Measurements from ENCODE around the gene RPUSD3. TPM values are rescaled to one million over a fixed set of nuclear protein-coding genes. Genes with fewer than 3 reads are reported as not detected.

Gene RPUSD3
- total and polyA plus RNA-seq, 10 donors: 21.3 to 41.7 (median 30.0) TPM

- peak overlapping the region in 6 of 8 donors; percentile 0 to 58 (median 24) for H3K27ac ChIP-seq
- WGBS, 5 donors: 12 to 39% (median 15%) methylated on average over 10 to 45 of the region's 45 CpGs
- no peaks in the 10 kb centered on the region for H3K9me3 ChIP-seq
- peaks cover 0 to 29% (median 16%) of the 10 kb centered on the region in 6 donors for H3K4me1 ChIP-seq
- peaks cover 0 to 16% (median 0%) of the 10 kb centered on the region in 7 donors for H3K27me3 ChIP-seq (replicated peaks in 1 of 7)
- DNase-seq: peak; percentile 84
- intact Hi-C loops (cut with DNase I; ENCODE audit: low total_unique reads): no loop called here
- TF ChIP-seq CTCF (IDR thresholded peaks at IDR 0.05 in 8 of 11, conservative IDR thresholded peaks at IDR 0.05 in 3 of 11) (peak in 9 of 11 experiments; percentile 15 to 49 (median 43)), POLR2AphosphoS5 (IDR thresholded peaks at IDR 0.05) (peak in 2 of 3 donors; percentile 43 to 52), POLR2A (IDR thresholded peaks at IDR 0.05) (no peak)
- H3K36me3 ChIP-seq: no peaks in the 10 kb centered on the region
- peak overlapping the region; percentile 5 to 66 (median 37) for H3K4me3 ChIP-seq
Measured at GRCh38 chr3:9862391-9863057, 18.7 kb upstream of the RPUSD3 start.

GRCh38 chr3:9861626-9862130 lies 17.9 kb upstream of the RPUSD3 start:
- TF ChIP-seq POLR2AphosphoS5 (IDR thresholded peaks at IDR 0.05) (no peak), CTCF (IDR thresholded peaks at IDR 0.05 in 8 of 11, conservative IDR thresholded peaks at IDR 0.05 in 3 of 11) (no peak), POLR2A (IDR thresholded peaks at IDR 0.05) (no peak)
- no peak overlapping the region for H3K4me3 ChIP-seq
- peak; percentile 47 for DNase-seq
- H3K36me3 ChIP-seq: no peaks in the 10 kb centered on the region
- intact Hi-C loops (cut with DNase I; ENCODE audit: low total_unique reads): no loop called here
- WGBS, 5 donors: 71 to 89% (median 79%) methylated on average over 5 of the region's 5 CpGs
- peak overlapping the region in 3 of 8 donors; percentile 34 to 58 (median 52) for H3K27ac ChIP-seq
- peaks cover 0 to 16% (median 0%) of the 10 kb centered on the region in 7 donors for H3K27me3 ChIP-seq (replicated peaks in 1 of 7)
- peaks cover 0 to 29% (median 16%) of the 10 kb centered on the region in 6 donors for H3K4me1 ChIP-seq
- H3K9me3 ChIP-seq: no peaks in the 10 kb centered on the region

GRCh38 chr3:9861201-9861600 lies 17.4 kb upstream of the RPUSD3 start:
- Histone ChIP-seq H3K36me3 (no peaks in the 10 kb centered on the region), H3K9me3 (no peaks in the 10 kb centered on the region), H3K4me1 (peaks cover 0 to 29% (median 16%) of the 10 kb centered on the region in 6 donors), H3K27me3 (replicated peaks in 1 of 7) (peaks cover 0 to 16% (median 0%) of the 10 kb centered on the region in 7 donors), H3K27ac (no peak overlapping the region), H3K4me3 (no peak overlapping the region)
- 78 to 93% (median 81%) methylated on average over 4 of the region's 4 CpGs for WGBS, 5 donors
- peak; percentile 16 for DNase-seq
- intact Hi-C loops (cut with DNase I; ENCODE audit: low total_unique reads): no loop called here
- TF ChIP-seq CTCF (IDR thresholded peaks at IDR 0.05 in 8 of 11, conservative IDR thresholded peaks at IDR 0.05 in 3 of 11): no peak
- TF ChIP-seq POLR2AphosphoS5 (IDR thresholded peaks at IDR 0.05): no peak

- no peak for TF ChIP-seq POLR2AphosphoS5 (IDR thresholded peaks at IDR 0.05)
- no peak for TF ChIP-seq POLR2A (IDR thresholded peaks at IDR 0.05)
- no peak for TF ChIP-seq CTCF (IDR thresholded peaks at IDR 0.05 in 8 of 11, conservative IDR thresholded peaks at IDR 0.05 in 3 of 11)
- H3K36me3 ChIP-seq: no peaks in the 10 kb centered on the region
- peak; percentile 53 for DNase-seq
- WGBS, 5 donors: 74 to 93% (median 89%) methylated on average over 3 to 12 of the region's 12 CpGs
- H3K4me3 ChIP-seq: no peak overlapping the region
- H3K27me3 ChIP-seq (replicated peaks in 1 of 7): peaks cover 0 to 16% (median 0%) of the 10 kb centered on the region in 7 donors
- intact Hi-C loops (cut with DNase I; ENCODE audit: low total_unique reads): no loop called here
- H3K9me3 ChIP-seq: no peaks in the 10 kb centered on the region
- H3K4me1 ChIP-seq: peaks cover 0 to 24% (median 14%) of the 10 kb centered on the region in 6 donors
- no peak overlapping the region for H3K27ac ChIP-seq
Measured at GRCh38 chr3:9859530-9860025, 15.8 kb upstream of the RPUSD3 start.

All from spleen (tissue), 11 donors.